Left renal cortex interstitium (tissue), 4 donors: ENCODE measurements around the gene MAD2L1. TPM values are rescaled to one million over a fixed set of nuclear protein-coding genes. Genes with fewer than 3 reads are reported as not detected.
A peak's percentile ranks its signal among the peaks of the same experiment; 100 is the strongest.
"Not testable (repeated sequence)": the region's sequence is repeated elsewhere in the genome, so short reads cannot be mapped to it uniquely, and the experiment has no call there.

Source experiments
- DNase-seq, 4 donors: peaks; one replicate each; pipeline ENCODE4 v3.0.0-alpha.2; 2013; ENCODE audit warnings: low read depth in 4 of 4, low spot score in 2 of 4, missing footprints in 1 of 4
- polyA plus RNA-seq, 4 donors: library from polyadenylated mRNA; unstranded; fragments of 120-200 nt; gene quantifications; one replicate each; pipeline ENCODE4 v1.2.1, GENCODE V29; 2013; ENCODE audit not compliant: insufficient read length in 4 of 4

Gene MAD2L1
- 10 to 100 TPM; 42.4 to 58.0 (median 50.6) TPM for polyA plus RNA-seq

DNA sequence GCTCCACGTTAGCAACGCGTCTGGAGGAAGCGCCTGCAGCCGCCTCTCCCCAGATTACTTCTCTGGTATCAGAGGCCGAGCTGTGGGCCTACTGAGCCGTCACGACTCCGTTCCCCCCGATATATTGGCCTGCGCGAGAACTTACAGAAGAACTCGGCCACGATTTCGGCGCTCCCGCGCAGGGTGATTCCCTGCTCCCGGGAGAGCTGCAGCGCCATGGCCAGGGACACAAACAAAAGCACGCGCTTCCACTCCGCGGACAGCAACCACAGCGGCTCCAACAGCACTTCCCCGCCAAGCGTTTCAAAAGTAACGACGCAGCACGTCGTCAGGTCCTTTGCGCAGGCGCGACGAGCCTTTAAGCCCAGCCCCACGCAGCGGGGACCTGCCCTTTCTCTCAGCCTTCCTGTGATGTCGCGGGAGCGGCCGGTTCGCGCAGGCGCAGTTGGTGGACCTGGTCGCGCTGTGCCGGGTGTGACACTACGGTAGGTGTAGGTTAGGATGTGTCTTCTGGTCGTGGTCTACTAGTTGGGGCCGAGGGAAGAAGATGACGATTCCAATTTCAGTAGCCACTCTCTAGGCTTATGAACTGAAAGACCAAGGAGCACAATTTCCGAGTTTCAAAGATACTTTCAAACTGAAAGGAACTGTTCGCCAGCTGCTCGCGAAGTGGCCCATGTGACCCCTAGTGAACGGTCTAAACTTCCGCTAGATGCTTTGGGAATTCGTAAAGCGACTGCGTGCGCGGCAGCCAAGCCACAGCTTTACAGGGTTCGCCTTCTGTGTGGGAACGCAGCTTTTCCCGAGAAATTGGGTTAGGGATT is at the start of gene MAD2L1:
MAD2L1 (minus strand) TSS at position 332 of the 824 bp plus-strand sequence; CDS start at position 218, 114 bp downstream.
- DNase-seq, result peak; percentile 95 to 99 (median 95)

DNA sequence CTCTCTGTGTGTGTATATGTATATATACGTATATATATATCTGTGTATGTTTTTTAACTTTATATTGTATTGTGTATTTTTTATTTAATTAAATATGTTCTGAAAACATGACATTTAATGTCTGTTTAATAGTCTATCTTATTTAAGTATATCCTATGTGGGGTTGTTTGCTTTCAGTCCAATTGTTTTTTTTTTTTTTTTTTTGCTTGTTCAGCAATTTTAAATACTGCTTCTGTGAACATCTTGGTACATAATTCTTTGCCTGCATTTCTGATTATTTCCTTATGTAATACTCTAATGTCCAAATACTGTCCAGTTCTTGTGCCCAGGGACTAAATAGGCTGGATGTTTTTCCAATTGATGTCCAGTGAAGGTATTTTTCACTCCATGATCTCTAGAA is 45.1 kb upstream of the MAD2L1 start:
- no peak for DNase-seq

DNA sequence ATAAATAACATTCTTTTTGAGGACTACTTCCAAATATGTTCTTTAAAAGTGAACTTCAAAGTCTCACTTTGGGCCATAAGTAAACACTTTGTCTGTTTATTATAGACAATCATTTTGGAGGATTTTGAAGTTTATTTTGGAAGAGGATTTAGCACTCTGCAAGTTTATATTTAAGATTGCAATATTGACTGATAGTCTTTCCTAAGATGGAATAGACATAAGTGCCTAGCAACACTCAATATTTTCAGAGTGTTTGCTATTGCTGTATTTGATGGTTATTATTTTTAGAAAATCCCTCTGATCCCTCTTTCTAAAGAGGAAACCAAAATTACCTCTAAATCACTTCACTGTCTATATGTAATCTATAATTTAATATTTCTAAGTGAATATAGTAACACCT is 42.8 kb upstream of the MAD2L1 start:
- DNase-seq, result no peak

DNA sequence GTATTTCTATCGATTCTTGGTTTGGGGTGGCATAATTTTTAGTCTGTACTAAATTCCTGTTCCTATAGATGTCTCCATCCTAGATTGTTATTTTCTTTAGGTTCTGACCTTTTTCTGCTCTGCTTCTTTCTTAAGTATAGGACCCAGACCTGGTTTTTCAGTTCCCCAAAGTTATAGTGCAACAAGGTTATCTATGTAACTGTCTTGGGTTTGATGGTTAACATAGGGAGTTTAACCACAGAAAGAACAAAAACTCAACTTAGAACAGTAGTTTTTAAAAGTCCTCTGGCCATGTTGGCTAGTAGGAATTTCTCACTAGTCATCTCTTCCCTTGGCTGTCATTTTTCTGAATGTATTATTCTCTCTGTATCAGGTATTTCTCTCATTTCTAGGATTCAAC is 38.8 kb upstream of the MAD2L1 start:
- no peak for DNase-seq

DNA sequence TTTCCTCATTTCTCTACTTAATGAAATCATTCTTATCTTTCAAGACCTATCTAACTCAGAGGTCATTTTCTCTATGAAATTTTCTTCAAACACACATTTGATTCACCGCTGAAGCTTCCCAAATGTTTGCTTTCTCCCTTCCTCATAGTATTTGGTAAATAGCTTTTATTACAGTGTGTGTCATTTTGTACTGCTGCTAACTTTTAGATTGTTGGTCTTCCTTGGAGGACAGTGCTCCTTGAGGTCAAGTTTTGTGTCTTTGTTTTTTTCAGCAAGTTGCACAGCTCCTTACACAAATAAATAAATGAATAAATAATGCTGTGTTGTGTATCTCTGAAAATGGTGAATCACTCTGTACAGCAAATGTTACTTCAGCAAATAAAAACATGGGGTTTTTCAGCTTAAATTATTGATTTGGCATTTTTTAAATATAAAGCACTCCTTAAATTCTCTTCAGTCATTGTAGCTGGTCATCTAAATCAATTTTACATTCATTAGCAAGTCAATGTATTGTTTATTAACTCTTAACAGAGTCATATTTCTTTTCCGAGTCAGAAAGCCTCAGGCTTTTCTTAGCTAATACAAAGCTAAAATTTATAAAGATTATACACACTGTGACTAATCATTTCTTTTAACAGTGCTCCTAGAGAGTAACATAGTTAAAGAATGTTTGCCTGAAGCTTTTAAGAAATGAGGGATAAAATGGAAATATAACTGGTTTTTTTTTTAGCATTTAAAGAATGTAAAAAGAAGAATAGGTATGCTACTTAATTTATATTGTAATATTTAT is 30.1 kb upstream of the MAD2L1 start:
- DNase-seq, result no peak

DNA sequence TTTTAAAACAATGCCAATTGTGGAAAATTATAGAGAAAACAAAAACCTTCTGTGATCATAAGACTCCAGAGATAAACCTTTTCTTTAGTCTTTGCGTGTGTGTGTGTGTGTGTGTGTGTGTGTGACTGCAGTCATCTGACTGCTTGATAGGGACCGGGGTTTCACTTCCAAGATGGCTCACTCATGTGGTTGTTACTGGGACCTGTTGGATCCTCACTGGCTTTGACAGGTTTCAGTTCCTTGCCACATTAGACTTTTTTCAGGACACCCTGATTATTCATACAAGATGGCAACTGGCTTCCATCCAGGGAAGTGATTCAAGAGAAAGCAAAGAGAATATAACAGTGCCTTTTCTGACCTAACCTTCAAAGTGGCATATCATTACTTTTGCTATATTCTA is 21.9 kb upstream of the MAD2L1 start:
- DNase-seq, result no peak

DNA sequence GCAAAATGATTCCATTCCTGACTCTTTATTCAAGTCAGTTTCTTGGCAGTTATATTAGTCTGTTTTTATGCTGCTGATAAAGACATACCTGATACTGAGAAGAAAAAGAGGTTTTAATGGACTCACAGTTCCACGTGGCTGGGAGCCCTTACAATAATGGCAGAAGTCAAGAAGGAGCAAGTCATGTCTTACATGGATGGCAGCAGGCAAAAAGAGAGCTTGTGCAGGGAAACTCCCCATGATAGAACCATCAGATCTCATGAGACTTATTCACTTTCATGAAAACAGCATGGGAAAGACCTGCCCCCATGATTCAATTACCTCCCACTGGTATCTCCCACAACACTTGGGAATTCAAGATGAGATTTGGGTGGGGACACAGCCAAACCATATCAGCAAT is 21.4 kb upstream of the MAD2L1 start:
- DNase-seq, result not testable (repeated sequence)

DNA sequence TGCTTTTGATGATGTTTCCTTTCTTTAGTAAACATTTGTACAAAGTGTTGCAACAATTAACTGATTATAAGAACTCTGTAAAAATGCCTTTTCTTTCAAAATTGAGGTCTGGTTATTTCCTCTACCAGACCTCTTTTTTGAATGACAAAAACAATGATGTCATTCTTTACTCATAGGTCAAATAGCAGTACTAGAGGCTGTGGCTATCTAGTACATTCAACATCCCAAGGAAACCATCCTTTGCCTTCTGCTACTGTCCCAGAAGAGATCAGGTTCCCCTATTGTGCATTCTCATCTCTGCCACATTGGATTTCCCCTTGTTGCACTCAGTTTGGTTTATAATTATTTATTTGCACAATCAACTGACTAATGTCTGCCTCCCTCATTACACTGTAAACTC is 19.1 kb upstream of the MAD2L1 start:
- no peak for DNase-seq

DNA sequence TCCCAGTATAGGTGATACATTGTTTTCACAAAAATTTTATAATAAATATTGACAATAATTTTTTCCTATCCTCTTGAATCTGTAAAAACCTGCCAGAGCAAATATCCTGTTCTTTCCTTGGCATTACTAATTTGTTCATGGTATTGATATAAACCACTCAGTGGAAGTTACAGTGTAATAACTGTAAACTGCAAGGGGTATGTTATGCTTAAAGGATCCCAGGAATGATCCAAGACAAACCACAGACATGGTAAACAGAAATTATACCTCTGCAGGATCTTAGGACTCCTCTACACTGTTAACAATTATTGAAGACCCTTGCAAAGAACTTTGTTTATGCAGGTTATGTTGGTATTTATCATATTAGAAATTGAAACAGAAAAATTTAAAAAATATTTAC is 17.7 kb upstream of the MAD2L1 start:
- no peak for DNase-seq

DNA sequence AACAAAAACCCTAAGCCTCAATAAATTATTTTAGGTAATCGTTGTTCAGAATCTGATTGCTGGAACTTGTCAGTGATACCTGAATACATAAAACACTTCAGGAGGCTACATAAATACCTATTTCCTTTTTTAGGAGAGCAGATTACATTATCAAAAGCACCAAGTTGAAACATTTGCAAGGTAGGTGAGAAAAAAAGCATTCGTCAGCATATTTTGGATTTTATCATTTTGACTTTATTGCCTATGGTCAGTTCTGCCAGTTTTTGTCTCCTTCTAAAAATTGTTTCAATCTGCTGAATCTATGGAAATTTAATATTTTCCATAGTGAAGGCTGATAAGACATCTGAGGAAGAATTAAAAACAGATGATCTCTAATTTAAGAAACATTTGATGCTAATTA is 16.5 kb upstream of the MAD2L1 start:
- DNase-seq, result no peak

DNA sequence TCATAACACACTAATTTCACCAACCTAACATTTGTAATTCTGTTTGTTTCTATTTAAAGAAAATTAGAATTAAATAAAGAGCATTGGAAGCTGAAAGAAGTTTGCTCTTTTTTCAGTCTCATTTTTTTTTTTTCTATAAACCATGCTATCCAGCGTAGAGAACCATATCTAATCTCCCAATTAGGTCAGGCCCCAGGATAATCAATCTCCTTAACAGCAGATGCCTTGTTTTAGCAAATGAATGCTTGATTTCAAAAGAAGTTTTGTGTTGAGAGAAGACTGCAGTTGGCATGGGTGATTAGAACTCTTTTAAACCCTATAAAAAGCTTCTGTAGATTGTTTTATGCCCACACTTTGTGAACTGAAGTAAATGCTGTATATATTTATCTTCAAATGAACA is 15.6 kb upstream of the MAD2L1 start:
- DNase-seq, result no peak

DNA sequence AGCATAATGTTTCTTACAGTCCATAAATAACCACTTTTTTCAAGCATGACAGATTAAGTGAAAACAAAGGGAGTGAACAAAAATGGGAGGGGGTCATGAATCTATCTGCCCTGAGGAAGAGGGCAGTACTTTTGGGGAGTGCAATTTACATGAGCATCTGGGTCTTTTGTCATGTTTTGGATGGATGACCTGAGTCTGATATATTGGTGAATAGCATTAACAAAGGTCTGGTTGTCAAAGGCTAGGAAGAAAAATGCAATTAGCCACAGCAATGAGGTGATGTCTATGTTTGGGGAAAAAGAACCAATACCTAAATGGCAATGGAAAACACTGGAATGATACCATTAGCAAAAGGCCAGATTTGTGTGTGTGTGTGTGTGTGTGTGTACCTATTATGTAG is 15.1 kb upstream of the MAD2L1 start:
- no peak for DNase-seq

DNA sequence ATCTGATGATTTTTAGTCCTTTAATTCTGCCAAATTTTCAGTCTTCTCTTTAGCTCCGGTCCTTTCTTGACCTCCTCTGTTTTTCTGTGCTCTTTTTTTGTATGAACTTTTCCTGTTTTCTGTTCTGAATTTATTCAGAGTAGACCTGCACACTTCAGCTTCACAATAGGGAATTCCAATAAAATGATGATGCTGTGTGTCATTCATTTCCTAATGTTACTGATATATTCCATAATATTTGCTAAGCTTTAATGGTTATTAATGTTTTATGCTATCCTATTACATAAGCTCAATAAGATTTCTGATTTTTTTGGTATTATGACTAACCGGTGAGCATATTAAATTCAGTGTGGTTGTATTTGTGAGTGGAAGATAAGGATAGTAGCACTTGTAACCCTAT is 13.9 kb upstream of the MAD2L1 start:
- no peak for DNase-seq

DNA sequence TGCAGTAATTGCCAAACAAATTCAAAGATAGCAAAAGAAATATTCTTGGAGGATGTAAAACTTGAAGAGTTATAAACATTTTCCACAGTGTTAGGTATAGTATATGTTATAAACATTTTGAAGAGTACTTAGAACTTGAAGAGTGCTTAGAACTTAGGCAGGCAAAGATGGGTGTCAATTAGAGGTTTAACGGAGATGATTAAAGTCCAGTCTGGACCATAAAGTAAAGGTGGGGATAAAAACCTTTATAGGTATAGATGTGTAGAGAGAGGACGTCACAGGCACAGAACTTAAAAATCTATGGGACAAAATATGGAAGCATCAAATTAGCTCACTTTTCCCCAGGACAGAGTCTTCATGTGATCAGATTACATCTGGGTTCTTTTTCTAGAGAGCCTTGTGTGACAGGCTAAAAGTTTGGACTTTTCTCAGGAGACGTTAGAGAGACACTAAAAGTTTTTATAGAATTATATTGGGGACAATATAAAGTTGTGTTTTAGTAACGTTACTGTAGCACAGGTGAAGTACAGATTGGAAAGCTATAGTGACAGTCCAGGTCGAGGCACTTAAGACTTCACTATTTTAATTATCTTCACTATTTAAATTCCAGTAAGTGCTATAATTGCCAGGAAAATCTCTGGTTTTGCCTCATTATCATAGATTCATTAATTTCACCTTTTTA is 13.3 kb upstream of the MAD2L1 start:
- DNase-seq, result no peak

DNA sequence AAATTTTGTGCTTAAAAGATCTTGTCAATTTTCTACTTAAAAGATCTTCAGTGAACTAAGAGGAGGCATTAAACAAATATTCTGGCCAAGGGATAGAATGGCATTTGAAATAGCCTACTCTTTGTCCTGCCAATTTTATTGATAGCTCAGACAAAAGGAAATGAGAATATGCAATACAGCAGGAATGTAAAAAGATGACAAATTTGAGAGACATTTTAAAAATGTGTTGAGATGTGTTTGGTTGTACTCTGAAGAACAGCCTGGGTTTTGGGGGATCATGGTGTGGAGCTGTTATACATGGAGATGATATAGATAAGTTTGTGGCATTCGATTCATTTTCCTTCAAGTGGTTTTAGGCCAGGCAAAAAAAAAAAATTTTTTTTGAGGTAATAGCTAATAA is 11.6 kb upstream of the MAD2L1 start:
- DNase-seq, result no peak

DNA sequence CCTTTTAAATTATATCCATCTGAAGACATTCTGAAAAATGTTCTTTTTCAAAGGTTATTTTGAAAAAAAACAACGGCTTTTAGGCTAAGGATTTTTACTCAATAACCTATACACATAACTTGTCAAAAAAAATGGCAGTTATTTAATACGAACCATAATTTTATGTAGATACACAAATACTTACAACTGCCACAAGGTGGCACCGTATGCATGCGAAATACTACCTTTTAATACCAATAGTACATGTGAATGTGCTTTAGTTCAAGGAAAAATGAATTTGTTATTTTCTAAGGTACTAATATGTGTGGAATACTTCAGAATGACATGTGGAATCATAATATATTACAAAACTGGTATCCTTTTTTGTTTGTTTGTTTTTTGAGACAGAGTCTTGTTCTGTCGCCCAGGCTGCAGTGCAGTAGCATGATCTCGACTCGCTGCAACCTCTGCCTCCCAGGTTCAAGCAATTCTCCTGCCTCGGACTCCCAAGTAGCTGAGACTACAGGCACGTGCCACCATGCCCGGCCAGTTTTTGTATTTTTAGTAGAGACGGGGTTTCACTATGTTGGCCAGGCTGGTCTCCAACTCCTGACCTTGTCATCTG is 4.6 kb upstream of the MAD2L1 start:
- DNase-seq, result peak in 2 of 4 donors; percentile 39 to 45

DNA sequence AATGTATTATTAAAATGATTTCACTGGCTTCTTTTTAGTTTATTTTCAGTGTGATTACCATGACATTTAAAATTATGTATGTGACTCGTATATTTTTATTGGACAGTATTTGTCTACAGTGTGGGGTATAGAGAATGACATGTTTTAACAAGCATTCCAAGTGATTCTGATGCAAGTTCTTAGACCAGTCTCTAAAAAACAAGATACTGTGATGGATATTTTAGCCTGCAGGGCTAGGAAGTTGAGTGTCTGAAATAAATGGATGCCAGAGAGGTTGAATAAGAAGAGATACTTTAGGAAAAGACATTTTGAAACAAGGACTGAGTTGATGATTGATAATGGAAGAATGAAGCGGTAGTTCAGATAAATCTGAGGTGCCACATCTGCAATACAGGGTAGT is 3.5 kb upstream of the MAD2L1 start:
- no peak for DNase-seq

DNA sequence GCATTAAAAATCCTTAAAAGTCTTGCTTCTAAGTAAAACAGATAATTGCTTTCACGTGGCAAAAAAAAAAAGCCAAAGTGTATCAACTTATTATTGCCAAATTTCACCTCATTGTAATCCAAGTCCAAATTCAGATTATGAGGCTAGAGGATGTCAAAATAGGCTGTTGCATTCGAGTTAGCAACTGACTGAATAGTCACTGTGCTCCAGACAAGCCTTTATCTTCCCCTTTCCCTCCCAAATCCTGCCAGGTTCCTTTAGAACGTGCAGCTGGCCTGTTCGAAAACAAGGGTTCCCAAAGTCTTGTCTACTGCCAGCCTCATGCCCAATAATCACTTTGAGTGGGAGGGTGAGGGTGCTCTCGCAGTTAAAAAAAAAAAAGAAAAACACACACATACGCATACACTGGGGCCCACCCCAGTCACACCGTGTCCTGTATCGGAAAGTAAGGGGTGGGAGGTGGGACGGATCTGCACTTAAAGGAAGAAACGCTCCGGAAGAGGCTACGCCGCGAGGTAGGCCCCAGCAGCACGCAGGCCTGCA is 603 bp downstream of the MAD2L1 start:
- peak in 1 of 4 donors; percentile 11 for DNase-seq

DNA sequence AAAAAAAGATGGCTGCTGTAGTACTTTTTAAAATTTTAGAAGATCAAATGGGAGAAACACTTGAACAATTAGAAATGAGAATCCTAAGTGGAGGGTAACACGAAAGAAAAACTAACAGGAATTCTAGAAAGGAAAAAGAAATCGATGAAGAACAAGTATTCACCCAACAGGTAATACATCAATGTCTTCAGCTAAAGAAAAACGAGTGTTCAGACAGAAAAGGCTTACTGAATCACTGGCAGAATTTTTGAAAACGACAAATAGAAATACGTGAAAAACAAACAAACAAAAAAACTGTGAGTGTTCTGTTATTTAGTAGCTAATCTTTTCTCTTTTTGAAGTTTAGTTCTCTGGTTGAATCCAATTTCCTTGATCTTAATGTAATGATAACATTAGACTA is 1.8 kb downstream of the MAD2L1 start:
- DNase-seq, result no peak

DNA sequence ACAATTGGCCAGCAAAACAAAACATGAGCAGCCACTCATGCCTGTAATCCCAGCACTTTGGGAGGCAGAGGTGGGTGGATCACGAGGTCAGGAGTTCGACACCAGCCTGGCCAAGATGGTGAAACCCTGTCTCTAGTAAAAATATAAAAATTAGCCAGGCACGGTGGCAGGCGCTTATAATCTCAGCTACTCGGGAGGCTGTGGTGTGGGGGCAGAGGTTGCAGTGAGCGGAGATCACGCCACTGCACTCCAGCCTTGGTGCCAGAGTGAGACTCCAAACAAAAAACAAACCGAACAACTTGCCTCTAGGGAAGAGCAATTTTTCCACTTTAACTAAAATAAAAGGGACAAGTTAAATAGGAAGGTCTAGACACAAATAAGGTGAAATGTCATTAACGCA is 2.9 kb downstream of the MAD2L1 start:
- not testable (repeated sequence) for DNase-seq
